ENCODE measurements around the gene PPP4R2.
"Not testable (repeated sequence)": the region's sequence is repeated elsewhere in the genome, so short reads cannot be mapped to it uniquely, and the experiment has no call there.

The PPP4R2 gene

DNA sequence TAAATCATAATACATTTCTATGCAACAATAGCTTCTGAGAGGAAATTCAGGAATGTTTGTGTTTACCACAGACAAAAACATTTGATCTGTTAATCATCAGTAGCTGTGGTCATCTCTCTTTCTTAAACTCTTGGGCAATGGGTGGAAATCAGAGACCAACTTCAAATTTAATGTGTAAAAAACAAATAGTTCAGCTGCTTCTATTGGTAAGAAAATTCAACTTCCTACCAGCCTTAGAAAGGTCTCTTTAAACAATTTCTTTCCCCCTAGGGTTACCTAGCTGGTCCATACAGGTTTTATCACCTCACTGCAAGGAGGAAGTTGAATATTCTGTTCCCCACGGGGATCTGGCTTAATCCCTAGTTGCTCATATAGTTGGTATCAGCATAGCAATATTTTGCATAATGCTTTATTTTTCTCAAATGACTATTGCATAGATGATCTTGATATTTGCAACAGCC, 20.3 kb upstream of the PPP4R2 start:
- peak; percentile 28 for DNase-seq (ENCODE audit: low read depth, low spot score)

DNA sequence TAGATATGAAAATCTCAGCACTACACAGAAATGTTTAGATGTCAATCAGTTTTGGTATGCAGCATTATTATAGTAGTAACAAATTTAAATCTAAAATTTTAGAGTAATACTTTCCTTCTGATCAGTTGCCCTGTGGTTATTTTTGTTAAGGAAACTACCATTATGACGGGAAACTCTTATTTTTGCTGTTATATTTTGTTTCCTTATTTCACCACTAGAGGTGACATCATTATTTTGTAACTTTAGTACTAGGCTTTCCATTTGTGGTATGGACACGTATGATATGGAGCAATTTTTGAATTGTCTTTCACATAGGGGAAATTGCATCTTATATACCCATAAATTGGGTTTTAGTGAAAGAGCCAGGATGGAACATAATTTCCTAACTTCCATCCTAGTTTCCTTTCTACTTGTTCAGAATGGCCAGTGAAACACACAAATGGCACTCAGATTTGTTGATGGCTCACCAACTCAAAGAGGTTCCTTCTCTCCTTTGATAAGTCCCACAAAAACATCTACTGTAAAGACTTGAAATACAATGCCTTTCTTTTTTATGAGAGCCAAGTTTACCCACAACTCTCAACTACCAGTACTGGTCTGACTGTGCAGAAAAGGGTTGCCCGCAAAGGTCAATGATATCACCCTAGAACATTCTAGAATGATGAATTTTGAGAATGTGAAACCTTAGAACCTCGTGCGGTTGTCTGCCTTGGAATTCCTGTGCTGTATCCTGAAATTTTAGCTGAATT, 19.4 kb upstream of the PPP4R2 start:
- DNase-seq (ENCODE audit: low read depth, low spot score): no peak

DNA sequence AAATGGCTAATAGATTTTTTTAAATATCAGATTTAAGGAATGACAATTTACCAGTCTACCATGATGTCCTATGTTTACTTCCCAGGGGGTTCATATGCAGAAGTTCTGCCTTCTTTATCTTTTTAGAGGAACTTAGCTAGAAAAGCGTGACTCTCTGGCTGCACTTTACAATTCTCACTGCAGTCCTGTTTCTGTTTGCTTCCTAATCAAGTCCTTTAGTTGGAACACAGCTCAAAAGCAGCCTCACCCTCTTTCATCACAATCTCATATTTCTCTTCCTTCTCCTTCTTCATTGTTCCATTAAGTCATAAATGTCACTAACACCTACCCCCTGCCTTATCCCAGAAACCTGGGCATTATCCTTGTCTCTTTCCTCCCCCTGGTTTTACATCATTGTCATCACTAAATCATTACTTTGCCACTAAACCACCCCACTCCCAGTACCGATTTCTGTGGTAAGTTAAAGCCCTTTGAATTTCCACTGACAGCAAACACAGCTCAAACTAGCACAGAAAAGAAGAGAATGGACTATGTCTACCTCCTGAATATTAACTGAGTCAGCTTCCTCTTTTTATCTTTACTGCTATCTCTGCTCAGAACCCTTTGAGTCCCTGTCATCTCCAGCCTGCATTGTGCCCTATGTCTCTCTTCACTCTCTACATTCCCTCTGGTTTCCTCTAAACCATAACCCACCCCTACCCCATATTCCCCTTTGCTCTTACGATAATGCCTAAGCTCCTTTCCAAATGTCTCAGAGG, 13.8 kb upstream of the PPP4R2 start:
- no peak for DNase-seq (ENCODE audit: low read depth, low spot score)

DNA sequence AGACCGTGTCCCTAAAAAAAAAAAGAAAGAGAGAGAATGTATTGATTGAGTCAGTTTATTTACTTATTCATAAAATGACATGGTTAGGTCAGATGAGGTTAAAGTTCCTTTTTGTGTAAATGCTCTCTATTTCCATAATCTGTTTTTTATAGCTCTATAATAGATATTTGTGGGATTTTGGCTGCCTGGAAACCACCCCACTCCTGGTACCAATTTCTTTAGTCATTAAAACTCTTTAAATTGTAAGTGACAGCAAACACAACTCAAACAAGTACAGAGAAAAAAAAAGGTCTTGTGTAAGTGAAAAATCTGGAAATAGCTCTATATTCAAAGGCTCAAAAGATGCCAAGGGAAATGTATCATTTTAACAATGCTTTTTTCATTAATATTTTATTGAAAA, 11.0 kb upstream of the PPP4R2 start:
- no peak for DNase-seq (ENCODE audit: low read depth, low spot score)

DNA sequence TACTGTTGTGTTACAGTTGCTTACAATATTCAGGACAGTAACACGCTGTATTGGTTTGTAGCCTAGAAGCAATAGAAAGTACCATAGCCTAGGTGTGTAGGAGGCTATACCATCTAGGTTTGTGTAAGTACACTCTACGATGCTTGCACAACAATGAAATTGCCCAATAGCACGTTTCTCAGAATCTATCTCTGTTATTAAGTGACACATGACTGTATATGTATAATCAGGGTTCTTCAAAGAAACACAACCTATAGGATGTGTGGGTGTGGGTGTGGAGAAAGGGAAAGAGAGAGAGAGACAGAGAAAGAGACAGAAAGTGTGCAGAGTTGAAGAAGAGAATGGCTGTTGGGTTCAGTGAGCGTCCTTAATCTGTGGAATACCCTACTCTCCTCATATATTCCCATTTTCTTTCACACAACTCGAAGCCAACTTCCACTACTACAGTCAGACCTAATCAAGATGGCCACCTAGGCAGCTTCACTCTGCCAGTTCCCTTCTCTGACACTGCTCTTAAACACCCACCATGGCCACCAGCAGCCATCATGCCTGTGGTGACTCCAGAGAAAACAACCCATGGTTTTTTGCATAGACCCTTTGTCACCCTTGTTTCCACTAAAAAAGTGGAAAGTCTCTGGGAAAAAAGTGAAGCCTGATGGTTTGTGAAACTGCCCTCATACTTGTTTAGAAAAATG, 5.8 kb upstream of the PPP4R2 start:
- DNase-seq (ENCODE audit: low read depth, low spot score): no peak

DNA sequence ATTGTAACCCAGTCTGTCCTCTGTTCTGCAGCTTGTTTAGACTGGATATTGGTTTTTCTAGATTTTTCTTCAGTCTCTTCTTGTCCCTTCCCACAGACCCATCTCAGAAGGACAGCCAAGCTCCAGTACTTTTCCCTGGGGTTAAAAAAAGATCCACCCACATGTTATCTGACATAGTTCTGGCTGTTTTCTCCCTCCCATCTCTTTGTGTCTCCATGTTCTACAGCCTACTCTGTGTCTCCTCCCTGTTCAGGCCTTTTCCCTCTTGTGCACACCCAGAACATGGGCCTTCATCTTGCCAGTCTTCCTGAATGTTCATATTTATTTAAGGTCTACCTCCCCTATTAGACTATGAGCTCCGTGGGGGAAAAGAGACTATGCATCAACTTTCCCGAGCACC, 5.1 kb upstream of the PPP4R2 start:
- no peak for DNase-seq (ENCODE audit: low read depth, low spot score)

DNA sequence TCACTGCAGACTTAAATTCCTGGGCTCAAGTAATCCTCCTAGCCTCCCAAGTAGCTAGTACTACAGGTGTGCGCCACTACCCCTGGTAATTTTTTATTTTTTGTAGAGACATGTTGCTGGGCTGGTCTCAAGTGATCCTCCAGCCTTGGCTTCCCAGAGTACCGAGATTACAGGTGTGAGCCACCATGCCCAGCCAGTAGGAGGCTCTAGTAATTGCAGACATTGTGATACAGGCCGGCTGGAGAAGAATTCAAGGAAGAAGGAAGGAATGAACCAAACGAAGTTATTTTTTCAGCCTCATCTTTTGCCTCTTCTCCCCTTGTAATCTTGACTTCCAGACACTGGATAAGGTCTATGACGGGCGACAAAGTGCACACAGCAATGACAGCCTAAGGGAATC, 3.2 kb upstream of the PPP4R2 start:
- no peak for DNase-seq (ENCODE audit: low read depth, low spot score)

DNA sequence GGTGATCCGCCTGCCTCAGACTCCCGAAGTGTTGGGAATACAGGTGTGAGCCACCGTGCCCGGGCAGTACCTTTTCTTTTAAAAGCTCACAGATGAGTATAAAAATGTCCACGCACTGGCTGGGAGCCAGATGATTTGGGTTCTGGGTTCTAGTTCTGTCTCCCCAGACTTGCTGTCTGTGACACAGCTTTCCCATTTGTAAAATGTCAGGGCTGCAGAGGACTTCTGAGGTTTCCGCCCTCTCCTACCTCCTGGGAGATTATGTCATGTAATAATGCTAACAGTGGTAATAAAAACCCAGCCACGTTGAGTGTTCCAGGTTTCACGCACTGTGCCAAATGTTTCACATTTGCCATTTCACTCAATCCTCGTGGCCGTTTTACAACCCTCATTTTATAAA, 1.3 kb upstream of the PPP4R2 start:
- no peak for DNase-seq (ENCODE audit: low read depth, low spot score)

DNA sequence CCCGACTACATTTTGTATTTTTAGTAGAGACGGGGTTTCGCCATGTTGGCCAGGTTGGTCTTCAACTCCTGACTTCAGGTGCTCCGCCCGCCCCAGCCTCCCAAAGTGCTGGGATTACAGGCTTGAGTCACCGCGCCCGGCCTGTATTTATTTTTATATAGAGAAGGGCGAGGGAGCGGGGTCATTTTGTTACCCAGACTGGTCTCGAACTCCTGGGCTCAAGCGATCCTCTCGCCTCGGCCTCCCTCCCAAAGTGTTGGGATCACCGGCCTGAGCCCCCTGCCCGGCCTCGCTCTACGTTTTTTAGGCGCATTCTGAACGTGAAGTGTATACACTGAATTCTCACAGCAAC, 514 bp upstream of the PPP4R2 start:
- no peak for DNase-seq (ENCODE audit: low read depth, low spot score)

DNA sequence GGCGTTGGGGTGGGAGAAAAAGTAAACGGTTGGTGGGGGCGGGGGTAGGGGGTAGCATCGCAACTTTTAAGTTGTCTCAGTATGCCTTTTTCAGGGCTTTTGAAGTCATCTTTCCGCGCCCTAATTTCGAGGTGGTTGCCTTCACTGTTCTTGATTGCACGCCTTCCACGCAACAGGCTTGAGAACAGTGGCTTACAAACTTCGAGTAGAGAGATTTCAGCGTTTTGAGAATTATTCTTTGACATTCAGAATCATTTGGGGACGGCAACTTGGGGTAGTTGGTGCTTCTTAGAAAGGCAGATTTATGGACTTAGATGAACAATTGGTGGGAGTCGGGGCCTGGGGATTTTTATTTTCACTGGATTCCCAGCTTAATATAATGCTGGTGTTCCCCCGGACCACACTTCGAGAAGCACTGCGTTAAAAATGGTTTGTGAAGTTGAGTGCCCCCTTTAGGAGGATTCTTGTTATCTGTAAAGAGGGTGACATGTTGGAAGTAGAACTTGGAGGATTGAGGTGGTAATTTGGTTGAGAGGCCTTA, 880 bp downstream of the PPP4R2 start:
- DNase-seq (ENCODE audit: low read depth, low spot score): peak; percentile 66

DNA sequence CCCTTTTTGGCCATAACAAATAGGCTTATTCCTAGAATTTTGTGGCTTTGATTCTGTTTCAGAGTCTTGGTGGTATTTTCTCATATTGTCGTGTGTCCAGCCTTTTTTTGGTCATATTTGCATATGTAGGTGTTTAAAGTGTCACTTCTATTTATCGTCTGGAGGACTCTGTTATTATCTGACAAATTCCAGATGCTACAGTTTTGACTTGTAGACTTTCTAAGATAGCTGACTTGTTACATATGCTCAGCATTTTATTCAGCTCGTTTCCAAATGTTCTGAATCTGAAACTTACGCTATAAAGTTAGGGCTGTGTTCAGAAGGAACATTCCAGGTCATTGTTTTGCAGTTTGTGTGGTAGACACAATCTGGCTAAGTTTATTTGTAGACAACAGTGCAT, 1.9 kb downstream of the PPP4R2 start:
- DNase-seq (ENCODE audit: low read depth, low spot score): peak; percentile 9

DNA sequence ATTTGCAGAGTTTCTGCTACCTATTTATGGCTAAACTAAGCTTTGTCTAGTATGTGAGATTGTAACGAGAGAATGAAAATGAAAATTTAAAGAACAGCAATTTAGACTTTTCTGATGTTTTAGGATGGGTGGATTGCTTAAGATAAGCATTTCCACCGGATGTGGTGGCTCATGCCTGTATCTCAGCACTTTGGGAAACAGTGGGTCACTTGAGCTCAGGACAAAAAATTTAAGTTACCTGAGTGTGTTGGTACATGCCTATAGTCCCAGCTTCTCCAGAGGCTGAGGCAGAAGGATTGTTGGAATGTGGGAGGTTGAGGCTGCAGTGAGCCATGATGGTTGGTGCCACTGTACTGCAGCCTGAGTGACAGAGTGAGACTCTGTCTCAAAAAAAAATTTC, 3.3 kb downstream of the PPP4R2 start:
- no peak for DNase-seq (ENCODE audit: low read depth, low spot score)

DNA sequence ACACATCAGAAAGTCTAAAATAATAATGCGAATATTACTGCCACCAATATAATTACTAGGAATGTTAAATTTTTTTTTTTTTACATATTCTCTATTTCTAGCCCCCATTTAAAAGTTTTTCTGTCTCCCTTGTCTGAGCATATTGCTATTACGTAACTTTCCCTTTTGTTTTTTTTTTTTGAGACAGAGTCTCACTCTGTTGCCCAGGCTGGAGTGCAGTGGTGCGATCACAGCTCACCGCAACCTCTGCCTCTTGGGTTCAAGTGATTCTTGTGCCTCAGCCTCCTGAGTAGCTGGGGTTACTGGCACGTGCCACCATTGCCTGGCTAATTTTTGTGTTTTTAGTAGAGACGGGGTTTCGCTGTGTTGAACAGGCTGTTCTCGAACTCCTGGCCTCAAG, 6.4 kb downstream of the PPP4R2 start:
- DNase-seq (ENCODE audit: low read depth, low spot score): not testable (repeated sequence)

DNA sequence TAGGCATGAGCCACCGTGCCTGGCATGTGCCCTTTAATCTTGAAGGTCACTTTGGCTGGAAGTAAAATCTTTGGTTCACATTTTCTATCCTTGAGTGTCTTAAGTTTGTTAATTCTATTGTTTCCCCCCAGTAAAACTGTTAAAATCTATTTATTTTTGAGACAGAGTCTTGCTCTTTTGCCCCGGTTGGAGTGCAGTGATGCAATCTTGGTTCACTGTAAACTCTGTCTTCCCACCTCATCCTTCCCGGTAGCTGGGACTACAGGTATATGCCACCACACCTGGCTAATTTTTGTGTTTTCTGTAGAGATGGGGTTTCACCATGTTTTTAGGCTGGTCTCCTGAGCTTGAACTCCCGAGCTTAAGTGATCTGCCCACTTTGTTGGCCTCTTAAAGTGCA, 7.7 kb downstream of the PPP4R2 start:
- no peak for DNase-seq (ENCODE audit: low read depth, low spot score)

DNA sequence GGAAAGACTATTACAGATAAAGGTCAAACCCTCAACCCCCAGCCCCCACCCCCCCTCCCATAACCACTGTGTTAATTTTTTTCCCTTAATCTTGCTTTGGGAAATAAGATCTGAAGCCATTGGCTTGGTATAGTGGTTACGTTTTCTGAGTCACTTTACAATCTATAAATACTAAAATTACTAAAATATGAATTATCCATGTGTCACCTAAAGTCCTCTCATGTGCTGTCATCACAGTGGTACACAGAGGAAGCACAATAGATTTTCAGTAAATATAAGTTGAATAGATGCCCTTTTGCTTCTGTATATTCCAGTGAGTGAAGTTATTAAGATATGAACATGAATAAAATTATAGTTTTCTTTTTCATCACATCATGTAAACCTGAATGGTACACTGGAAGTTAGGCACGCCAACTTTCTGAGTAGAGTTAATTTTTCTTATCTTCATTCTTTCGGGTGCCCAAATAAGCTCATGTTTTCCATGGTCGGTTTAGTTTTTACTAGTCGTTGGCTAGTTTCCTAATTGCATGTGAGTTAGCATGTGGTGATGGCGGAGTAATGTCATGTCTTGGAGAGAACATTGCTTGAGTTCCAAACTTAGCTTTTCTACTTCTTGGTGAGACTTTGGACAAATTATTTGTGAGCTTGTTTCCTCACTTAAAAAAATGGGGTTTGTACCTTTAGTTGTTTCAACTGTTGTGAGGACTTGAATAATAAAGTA, 11.5 kb downstream of the PPP4R2 start:
- DNase-seq (ENCODE audit: low read depth, low spot score): no peak

DNA sequence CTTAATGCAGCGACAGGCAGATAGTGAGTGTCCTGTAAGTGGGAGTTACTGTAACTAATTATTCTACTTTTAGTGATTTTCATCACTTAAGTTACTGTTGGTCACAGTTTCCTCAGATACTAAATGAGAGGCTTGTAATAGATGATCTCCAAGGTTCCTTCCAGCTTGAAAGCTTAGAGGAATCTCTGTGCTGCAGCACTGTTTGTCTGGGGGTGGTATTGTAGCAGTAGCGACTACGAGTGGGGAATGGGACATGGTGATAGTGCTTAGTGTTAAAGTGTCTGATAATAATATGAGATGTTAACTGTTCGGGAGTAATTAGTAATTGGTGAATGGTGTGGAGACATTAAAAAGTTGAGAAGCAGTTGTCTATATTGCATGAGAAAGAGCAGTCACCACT, 12.4 kb downstream of the PPP4R2 start:
- no peak for DNase-seq (ENCODE audit: low read depth, low spot score)

DNA sequence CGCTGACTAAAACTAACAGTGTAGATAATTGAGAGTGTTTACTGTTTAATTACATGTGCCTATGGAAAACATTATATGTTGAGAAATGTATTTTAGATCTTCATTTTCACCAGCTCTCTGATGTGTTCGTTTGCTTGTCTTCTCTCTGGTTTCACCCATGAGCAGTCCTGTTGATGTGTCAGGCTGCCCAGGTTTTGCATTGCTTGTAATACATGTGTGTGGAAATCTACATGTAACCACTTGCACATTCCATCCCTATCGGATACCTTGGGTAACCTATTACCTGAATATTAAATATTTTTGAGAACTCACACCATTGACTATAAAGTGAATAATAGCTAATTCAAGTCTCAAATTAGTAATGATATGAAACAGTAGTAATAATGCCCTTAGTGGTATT, 13.1 kb downstream of the PPP4R2 start:
- no peak for DNase-seq (ENCODE audit: low read depth, low spot score)

DNA sequence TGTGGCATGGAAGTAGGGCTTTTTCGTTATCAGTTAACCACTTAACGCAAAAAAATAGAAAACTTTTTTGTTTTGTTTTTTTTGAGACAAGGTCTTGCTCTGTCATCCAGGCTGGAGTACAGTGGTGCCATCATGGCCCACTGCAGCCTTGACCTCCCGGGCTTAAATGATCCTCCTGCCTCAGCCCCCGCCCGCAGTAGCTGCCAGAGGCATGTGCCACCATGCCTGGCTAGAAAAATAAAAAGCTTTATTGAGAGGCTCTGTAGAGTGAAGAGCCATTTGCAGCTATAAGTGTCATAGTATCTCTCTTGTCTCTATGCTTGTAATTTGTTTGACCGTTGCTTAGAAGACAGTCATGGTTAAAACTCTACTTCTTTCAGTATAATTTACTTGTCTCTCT, 13.5 kb downstream of the PPP4R2 start:
- no peak for DNase-seq (ENCODE audit: low read depth, low spot score)

DNA sequence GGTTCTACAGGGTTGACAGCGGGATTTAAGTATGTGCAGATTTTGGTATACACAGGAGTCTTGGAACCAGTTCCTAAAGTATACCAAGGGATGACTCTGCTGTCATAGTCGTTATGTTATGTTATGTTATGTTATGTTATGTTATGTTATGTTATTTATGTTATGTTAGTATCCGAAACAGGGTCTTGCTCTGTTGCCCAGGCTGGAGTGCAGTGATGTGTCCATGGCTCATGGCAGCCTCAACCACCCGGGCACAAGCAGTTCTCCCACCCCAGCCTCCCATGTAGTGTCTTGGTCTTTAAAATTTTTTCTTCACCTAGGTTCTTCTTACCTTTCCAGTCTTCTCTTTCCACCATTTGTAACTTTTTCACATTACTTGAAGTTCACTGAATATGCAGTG, 21.7 kb downstream of the PPP4R2 start:
- DNase-seq (ENCODE audit: low read depth, low spot score): no peak

DNA sequence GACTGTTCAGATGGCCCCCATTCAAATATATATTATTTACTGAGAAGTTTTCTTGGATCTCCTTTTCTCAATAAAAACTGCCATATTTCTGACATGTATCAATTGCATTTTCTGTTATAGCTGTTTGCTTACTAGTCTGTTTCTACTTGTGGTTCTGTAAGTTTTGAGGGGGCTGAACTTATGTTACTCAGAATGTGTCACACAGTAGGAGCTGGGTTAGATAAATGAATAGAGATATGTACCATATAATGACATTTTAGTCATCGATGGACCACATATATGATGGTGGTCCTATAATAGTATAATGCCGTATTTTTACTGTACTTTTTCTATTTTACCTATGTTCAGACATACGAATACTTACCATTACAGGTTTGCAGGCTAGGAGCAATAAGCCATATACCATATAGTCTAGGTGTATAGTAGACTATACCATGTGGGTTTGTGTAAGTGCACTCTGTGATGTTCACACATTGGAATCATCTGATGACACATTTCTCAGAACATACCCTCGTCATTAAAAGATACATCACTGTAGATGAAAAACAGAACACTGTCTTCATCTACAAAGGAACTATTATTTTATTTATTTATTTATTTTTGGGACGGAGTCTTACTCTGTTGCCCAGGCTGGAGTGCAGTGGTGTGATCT, 22.3 kb downstream of the PPP4R2 start:
- DNase-seq (ENCODE audit: low read depth, low spot score): no peak

DNA sequence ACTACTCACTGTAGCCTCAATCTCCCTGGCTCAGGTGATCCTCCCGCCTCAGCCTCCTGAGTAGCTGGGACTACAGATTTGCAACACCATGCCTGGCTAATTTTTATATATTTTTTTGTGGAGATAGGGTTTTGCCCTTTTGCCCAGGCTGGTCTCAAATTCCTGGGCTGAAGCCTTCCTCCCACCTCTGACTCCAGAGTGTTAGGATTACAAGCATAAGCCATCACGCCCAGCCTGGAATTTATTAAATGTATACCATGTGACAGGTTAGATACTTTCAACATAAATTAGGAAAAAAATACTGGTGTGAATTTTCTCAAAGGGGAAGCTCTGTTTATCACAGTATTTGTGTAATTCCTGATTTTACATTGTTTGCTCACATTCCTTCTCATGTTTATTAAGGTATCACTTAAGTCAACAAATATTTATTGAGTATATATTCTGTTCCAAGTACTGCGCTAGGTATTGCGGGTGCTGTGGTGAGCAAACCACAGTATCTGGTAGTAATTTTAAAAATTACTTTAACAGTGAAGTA, 24.8 kb downstream of the PPP4R2 start:
- no peak for DNase-seq (ENCODE audit: low read depth, low spot score)
